GM19463 (cell line): ENCODE results near the gene CHIC2.
A peak's percentile ranks its signal among the peaks of the same experiment; 100 is the strongest.
"Not testable (repeated sequence)": the region's sequence is repeated elsewhere in the genome, so short reads cannot be mapped to it uniquely, and the experiment has no call there.

Source experiments
- ATAC-seq: cut with Tn5 transposase; IDR thresholded peaks from one replicate; pipeline ENCODE4 v1.9.1; 2021; ENCODE audit warnings: mild to moderate bottlenecking, moderate library complexity; ENCODE audit not compliant: unreplicated experiment

CHIC2 gene

DNA sequence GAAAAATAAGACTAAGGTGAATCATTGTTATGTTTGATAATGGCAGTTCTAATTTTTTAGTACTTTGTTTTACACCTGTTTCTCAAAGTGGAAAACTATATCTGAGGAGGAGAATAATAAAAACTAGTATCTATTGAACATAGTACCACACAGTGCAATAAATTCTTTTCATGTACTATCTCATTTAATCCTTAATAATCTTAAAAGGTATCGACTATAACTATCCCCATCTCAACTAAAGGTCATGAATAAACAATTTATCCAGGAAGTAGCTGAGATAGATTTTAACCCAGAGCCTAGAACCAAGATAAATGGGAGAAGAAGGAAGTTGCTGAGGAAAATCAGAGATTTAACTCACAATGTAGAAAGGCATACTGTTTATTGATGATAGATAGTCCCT lies 2.5 kb downstream of the CHIC2 start:
- ATAC-seq, result no peak

DNA sequence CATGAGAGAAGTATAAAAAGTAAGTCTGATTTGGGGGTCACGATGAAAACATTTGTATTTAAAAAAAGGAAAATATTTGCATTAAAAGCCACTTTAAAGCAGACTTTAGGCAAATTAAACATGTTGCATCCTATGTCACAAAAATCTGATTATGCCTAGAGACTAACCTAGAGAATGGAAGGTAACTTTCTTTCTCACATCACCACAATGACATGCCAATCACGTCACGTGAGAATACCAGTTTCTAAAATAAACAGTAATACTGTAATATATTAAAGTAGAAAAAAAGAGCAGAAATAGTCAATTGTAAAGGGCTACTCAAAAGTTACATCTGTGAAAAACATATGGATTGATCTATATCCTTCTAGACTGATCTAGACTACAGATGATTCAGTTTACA lies 3.3 kb downstream of the CHIC2 start:
- no peak for ATAC-seq

GRCh38 chr4:54060116-54060515 lies 4.3 kb downstream of the CHIC2 start:
- no peak for ATAC-seq

- ATAC-seq, result peak; percentile 35
Observed at GRCh38 chr4:54058171-54058570, 6.2 kb downstream of the CHIC2 start.

GRCh38 chr4:54056360-54056759 lies 8.0 kb downstream of the CHIC2 start:
- no peak for ATAC-seq

DNA sequence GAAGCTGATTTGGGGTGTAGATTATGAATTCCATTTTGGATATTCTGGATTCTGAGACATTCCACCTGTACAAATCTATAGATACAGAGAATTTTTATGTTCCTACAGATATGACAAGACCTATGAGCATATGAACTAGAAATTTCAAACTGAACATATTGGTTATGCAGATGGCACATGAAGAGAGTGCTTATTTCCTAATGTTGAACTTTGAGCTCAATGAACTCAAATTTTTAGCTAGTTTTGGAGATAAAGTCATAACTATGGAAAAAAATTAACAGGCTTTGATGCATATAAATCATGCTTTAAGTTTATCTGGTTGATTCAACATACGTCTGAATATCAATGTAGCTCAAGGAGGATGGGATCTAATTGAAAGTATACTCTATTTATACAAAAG lies 8.9 kb downstream of the CHIC2 start:
- no peak for ATAC-seq

- no peak for ATAC-seq
Observed at GRCh38 chr4:54054501-54054900, 9.9 kb downstream of the CHIC2 start.

DNA sequence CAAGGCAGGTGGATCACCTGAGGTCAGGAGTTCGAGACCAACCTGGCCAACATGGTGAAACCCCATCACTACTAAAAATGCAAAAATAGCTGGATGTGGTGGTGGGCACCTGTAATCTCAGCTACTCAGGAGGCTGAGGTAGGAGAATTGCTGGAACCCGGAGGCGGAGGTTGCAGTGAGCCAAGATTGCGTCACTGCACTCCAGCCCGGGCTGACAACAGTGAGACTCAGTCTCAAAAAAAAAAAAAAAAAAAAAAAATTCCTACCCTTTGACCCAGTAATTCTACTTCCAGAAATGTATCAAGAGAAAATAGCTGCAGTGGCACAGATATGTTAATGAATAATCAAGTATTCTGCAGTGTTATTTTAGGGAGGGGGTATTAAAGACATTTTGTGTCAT lies 11.1 kb downstream of the CHIC2 start:
- not testable (repeated sequence) for ATAC-seq

GRCh38 chr4:54050214-54050904 lies 14.0 kb downstream of the CHIC2 start:
- no peak for ATAC-seq

DNA sequence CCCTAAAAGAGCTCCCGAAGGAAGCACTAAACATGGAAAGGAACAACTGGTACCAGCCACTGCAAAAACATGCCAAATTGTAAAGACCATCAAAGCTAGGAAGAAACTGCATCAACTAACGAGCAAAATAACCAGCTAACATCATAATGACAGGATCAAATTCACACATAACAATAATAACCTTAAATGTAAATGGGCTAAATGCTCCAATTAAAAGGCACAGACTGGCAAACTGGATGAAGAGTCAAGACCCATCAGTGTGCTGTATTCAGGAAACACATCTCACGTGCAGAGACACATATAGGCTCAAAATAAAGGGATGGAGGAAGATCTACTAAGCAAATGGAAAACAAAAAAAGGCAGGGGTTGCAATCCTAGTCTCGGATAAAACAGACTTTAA lies 20.8 kb downstream of the CHIC2 start:
- not testable (repeated sequence) for ATAC-seq

DNA sequence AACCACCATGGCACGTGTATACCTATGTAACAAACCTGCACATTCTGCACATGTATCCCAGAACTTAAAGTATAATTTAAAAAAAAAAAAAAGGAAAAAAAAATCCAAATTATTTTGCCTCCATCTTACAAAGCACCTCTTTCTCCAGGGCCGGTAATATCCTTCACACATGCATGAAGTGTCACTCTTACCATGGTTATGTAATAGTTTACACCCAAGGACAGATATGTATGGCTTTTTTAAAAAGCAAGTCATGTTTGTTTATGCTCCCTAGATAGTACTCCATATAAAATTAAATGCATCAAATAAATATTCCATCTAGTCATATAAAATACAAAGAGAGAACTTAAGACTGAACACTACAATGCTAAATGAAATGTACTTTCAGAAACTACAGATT lies 22.5 kb downstream of the CHIC2 start:
- ATAC-seq, result no peak

DNA sequence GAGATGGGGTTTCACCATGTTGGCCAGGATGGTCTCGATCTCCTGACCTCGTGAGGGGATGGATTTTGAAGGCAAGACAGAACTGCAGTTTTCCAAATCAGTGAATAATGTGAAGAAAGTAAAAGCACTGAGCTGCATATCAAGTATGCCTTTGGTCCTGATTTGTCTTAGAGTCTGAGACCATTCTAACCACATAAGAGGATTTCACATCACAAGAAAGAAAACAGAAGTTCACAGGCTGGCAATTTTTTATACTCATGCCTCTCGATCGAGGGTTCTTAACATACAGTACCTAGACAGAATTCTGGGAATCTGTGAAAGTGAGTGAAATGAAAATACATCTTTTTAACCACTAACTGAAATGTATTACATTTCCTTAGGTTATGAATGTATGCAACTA lies 23.3 kb downstream of the CHIC2 start:
- no peak for ATAC-seq

DNA sequence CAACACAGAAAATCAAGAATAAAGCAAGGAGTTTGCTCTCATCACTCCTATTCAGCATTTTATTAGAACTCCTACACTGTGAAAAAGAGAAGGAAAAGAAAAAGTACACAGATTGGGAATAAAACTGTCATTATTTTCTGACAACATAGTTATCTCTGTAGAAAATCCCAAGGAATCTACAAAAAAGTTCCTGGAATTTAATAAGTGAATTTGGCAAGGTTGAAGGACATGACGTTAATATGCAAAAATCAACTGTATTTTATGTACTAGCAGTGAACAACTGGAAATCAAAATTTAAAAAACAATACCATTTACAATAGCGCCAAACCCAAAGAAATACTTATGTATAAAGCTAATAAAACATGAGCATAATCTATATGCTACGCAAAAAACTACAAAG lies 26.3 kb downstream of the CHIC2 start:
- ATAC-seq, result no peak

GRCh38 chr4:54036184-54036583 lies 28.2 kb downstream of the CHIC2 start:
- ATAC-seq, result no peak

DNA sequence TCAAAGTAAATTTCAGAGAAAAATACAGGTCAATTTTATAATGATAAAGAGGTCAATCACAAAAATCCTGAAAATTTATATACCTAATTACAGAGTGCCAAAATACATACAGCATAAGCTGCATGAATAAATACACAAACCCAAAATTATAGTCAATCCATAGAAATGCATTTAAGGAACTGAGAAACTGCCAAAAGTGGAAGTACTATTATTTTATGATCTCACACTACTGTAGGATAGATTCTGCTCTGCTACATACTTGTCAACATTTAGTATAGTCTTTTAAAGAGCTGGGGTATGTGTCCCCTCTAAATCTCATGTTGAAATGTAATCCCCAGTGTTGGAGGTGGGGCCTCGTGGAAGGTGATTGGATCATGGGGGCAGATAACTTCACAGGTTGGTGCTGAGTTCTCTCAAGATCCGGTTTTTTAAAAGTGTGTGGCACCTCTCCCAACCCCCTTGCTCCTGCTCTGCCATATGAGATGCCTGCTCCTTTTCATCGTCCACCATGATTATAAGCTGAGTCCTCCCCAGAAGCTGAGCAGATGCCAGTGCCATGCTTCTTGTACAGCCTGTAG lies 31.8 kb downstream of the CHIC2 start:
- ATAC-seq, result no peak

GRCh38 chr4:54027311-54027710 lies 37.1 kb downstream of the CHIC2 start:
- no peak for ATAC-seq

DNA sequence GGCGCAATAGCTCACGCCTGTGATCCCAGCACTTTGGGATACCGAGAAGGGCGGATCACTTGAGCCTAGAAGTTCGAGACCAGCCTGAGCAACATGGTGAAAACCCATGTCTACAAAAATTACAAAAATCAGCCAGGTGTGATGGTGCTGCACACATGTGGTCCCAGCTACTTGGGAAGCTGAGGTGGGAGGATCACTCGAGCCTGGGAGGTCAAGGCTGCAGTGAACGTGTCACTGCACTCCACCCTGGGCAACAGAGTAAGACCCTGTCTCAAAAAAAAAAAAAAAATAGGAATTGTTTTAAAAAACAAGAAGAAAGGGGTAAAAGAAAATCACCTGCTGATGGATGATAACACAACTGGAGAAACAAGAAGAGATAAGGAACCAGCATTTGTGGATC lies 38.8 kb downstream of the CHIC2 start:
- no peak for ATAC-seq

- ATAC-seq, result not testable (repeated sequence)
Observed at GRCh38 chr4:54023019-54023418, 41.4 kb downstream of the CHIC2 start.

DNA sequence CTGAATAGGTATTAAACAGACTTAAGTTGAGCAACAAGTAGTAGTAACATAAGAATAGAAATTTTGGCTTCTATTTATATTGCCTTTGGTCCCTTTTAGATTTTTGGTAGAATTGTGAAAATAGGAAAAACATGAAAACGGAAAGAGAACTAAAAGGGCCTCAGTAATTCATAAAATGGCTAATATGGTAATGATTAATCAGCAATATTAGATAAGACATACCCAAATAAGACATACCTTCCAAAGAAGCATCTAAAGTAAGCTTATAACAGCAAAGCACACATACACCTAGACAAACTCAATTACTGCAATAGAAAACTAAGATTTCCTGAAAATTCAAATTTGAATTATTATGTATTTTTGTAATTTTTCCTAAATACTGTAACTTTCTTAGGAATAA lies 46.4 kb downstream of the CHIC2 start:
- ATAC-seq, result no peak

DNA sequence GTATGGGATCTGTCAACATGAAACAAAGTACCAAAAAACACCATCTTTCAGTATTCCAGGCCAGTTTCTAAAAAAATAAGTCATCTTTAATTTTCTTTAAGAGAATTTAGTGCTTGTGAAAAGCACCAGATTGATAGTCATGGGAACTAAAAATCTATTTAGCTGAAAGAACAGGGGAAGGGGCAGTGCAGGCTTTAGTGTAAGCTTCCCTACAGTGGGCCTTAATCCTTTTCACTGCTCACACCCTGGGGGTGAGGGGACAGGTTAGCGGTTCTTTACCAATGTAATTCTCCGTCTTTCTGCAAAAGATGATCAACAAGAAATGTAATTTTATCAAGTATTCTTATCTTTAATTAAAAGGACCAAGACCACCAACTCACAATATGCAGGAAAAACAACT lies 47.1 kb downstream of the CHIC2 start:
- ATAC-seq, result no peak

GRCh38 chr4:54016504-54016903 lies 47.9 kb downstream of the CHIC2 start:
- ATAC-seq, result no peak

DNA sequence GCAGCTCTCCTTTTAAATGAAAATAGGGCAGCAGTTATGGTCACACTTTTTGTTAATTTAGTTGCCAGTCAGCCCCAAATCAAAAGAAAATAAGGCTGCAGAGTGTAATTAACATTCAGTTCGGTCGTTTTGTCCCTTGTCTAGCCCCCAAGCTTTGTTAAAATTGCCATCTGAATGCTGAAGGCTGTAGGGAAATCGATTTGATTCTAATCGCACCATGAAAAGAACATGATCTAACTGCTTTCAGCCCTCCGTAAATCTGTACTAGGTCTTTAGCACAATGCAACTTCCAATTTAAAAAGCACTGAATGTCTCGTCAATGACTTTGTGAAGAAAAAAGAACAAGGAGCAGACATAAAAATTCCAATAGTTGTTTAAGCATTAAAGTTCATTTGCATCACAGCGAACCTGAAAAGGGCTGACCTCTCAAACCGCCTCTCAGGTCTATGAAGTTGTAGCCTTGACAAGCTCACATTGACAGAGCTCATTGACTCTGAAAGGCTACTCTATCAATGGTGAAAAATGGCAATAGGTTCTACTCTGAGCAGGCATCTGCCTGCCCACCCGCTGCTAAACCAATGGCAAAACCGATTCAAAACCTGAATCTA lies 48.9 kb downstream of the CHIC2 start:
- no peak for ATAC-seq
